CD4-positive, alpha-beta T cell treated with Interleukin-21 for 1 hour (primary cell): ENCODE results near the gene AXDND1.
"Not testable (repeated sequence)": the region's sequence is repeated elsewhere in the genome, so short reads cannot be mapped to it uniquely, and the experiment has no call there.

Source experiments
- DNase-seq: peaks from one replicate; pipeline ENCODE4 v3.0.0-alpha.2; 2020

AXDND1 gene

DNA sequence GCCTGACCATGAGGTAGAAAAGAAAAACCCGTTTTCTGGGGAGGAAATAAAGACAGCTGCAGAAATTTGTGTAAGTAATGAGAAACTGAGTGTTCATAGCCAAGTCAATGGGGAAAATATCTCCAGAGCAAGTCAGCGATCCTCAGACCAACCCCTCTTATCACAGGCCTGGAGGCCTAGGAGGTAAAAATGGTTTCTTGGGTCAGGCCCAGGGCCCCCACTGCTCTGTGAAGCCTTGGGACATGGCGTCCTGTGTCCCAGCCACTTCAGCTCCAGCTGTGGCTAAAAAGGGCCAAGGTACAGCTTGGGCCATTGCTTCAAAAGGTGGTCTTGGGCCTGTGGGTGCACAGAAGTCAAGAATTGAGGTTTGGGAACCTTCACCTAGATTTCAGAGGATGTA, 108.9 kb downstream of the AXDND1 start:
- DNase-seq, result no peak

DNA sequence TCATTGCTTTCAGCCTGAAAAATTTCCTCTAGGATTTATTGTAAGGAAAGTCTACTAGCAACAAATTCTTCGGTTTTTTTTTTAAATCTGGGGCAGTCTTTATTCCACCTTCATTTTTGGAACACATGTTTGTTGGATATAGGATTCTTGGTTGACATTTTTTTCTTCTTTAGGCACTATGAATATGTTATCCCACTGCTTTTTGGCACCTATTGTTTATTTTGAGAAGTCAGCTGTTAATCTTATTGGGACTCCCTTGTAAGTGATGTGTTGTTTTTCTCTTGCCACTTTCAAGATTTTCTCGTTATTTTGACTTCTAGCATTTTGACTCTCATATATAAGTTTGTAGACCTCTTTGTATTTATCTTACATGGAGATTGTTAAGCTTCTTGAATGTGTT, 110.7 kb downstream of the AXDND1 start:
- no peak for DNase-seq

- DNase-seq, result no peak
Measured at GRCh38 chr1:179478370-179478769, 112.6 kb downstream of the AXDND1 start.

DNA sequence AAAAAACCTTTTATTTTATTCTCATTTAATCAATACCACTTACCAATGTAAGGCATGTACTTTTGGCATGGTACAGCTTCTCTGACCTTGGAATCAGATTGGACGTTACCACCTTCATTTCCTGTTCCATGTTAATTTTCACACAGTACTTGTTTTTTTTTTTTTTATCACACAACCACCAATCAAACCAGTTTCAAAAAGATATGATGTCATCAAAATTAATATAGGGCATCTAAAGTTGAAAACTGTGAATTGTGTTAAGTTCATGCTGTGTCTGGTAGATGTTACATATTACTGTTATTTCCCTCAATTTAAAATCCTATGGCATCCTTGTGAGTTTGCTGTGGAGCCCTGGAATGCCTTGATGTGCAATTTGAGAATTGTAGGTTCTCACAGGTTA, 124.8 kb downstream of the AXDND1 start:
- DNase-seq, result no peak

- no peak for DNase-seq
Measured at GRCh38 chr1:179493323-179493722, 127.6 kb downstream of the AXDND1 start.

DNA sequence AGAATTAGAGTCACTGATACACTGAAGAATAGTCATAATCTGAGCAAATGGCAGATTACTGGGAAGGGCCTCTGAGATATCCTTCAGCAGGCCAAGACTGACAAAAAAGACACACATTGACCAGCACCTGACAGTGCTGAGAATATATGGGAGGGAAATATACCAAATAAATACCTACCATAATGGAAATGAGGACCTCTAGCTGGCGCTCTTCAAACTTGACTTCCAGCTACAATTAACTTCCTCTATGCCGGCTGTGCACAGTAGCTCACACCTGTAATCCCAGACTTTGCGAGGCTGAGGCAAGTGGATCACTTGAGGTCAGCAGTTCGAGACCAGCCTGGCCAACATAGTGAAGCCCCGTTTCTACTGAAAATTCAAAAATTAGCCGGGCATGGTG, 140.4 kb downstream of the AXDND1 start:
- DNase-seq, result no peak

GRCh38 chr1:179509384-179509783, 143.6 kb downstream of the AXDND1 start:
- DNase-seq, result no peak

GRCh38 chr1:179510038-179510437, 144.3 kb downstream of the AXDND1 start:
- DNase-seq, result no peak

GRCh38 chr1:179516976-179517705, 151.4 kb downstream of the AXDND1 start:
- DNase-seq, result no peak

DNA sequence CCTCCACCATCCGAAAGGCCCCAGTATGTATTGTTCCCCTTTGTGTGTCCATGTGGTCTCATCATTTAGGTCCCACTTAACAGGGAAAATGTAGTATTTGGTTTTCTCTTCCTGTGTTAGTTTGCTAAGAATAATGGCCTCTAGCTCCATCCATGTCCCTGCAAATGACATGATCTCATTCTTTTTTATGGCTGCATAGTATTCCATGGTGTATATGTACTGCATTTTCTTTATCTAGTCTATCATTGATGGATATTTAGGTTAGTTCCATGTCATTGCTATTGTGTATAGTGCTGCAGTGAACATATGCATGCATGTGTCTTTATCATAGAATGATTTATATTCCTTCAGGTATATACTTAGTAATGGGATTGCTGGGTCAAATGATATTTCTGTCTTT, 152.8 kb downstream of the AXDND1 start:
- not testable (repeated sequence) for DNase-seq

GRCh38 chr1:179529482-179530195, 163.9 kb downstream of the AXDND1 start:
- no peak for DNase-seq

- DNase-seq, result no peak
Measured at GRCh38 chr1:179530352-179530751, 164.6 kb downstream of the AXDND1 start.

DNA sequence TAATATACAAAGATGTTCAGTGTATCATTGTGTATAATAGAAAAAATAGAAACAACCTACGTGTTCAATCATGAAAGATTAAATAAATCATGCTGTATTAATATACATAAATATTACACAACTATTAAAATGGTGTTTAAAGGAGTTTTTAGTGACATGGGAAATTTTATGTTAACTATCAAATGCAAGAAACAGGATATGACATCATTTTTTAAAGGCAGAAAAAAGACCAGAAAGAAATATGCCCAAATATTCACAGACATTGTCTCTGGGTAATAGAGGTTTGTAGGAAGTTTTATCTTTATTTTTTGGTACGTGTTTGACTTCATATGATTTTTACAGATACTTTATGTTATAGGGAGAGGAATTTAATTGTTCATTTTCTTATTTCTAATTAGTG, 176.0 kb downstream of the AXDND1 start:
- no peak for DNase-seq

DNA sequence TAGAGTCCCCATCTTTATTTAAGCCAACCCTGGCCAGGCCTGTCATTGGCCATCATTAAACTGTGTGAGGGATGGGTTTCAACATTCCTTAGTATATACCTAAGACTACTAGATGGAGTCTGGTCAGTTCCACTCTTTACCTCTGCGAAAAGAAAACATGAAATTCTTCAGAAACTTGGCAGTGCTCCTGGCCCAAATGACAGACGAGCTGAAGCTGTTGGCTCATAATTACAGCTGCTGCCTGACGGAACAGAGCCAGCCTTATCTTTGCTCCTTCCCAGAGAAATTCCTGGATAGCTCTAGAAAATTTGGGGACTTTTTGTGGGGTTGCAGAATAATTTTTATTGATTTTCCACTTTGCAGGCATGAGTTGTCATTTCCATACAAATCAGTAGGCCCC, 179.6 kb downstream of the AXDND1 start:
- DNase-seq, result no peak

DNA sequence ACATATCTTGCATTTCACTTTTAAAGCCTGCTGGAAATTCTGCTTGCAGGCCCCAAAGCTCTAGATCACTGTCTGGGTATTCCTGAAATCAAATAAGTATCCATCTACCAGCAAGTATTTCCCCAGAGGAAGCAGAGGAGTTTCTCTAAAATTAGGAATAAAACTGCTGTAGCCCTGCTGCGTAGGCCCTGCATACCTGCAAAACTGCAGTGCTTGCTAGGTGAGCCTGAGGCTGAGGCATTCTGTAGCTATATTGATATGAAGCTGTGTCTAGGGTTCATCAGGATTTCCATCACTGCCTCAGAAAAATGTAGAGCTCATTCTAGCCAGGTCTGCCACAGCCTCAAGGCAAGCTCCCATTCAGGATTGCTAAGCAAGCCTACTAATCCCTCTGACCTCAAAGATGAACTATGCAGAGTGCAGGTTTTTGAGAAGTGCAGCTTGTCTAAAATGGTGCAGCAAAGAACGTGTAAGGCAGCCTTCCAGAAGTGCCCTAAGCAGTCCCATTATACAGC, 181.3 kb downstream of the AXDND1 start:
- no peak for DNase-seq

GRCh38 chr1:179548666-179549367, 183.0 kb downstream of the AXDND1 start:
- DNase-seq, result no peak

DNA sequence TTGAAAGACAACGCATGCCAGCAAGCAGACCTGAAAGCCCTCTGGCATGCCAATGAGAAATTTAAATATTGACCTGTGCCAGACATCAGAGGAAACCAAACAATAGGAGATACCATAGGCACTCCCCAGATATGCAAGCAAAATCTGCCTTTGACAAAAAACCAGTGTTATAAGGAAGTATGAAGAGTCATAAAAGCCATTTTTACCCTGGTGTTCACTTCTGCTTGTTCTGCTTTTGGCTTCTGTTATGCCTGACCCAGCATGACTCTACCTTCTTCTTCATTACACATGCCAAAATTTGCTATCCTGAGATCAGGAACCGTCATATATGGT, 183.6 kb downstream of the AXDND1 start:
- DNase-seq, result no peak

DNA sequence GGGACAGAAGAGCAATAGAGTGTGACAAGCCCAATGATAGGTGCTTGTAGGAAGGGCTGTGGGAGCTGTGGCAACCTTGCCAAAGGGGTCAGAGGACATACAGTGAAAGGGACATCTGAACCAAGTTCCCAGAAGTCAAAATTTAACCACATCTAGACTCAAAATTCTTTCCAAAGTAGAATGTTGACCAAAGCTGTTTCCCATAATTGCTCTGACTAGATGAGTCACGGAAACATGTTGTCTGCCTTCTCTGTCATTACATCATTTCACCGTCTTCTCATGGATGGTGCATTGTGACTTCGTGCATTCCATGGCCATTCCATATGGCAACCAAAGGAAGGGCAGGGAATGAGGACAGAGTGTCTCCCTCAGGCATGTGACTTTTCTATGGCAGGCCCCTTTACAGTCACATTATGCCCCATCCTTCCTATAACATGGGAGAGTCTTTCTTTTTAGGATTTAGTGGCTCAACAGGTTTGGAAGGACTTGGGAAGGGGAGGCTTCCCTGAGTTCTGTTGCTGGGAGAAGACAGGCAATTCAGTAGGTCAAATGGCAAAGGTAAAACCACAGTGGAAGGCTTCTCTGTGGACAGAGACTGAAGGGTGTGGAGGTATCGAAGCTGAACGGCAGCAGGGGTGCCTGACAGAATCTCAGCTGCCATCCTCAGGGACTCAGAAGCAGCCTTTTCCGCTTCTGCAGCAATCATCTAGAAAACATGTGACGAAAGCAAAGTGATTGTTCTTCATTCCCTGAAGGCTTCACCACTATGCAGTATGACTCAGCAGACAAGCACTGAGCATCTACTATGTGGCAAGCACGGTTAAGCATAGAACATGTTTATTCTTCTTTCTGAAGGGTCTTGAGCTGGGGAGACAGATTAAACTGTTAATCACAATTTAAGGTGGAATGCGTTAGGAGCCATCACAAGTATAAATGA, 185.2 kb downstream of the AXDND1 start:
- no peak for DNase-seq

GRCh38 chr1:179554427-179554826, 188.7 kb downstream of the AXDND1 start:
- no peak for DNase-seq

DNA sequence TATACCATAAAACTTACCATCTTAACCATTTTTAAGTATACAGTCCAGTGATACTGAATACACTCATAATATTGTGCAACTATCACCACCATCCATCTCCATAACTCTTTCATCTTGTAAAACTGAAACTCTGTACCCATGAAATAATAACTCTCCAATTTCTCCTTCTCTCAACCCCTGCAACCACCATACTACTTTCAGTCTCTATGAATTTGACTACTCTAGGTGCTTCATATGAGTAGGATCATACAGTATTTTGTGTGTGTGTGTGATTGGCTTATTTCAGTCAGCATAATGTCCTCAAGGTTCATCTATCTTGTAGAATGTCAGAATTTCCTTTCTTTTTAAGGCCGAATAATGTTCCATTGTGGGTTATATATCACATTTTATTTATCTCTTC, 192.3 kb downstream of the AXDND1 start:
- DNase-seq, result no peak

GRCh38 chr1:179575497-179576314, 209.9 kb downstream of the AXDND1 start, which contains the start of gene NPHS2:
Gene NPHS2 (minus strand): TSS chr1:179575948. CDS start chr1:179575864, 84 bp downstream.
- no peak for DNase-seq

- no peak for DNase-seq
Measured at GRCh38 chr1:179576509-179576908, 210.7 kb downstream of the AXDND1 start.
